ENCODE measurements around the gene IDH3A.

GRCh38 chr15:78102211-78102610, 47.0 kb upstream of the IDH3A start:
- no peak for TF ChIP-seq POLR2A (IDR thresholded peaks at IDR 0.05)
- TF ChIP-seq CTCF (IDR thresholded peaks at IDR 0.05) = no peak
- TF ChIP-seq POLR2AphosphoS5 (IDR thresholded peaks at IDR 0.05) = no peak
- TF ChIP-seq EP300 (IDR thresholded peaks at IDR 0.05; ENCODE audit: low read depth) = no peak
